ENCODE results near the gene PTGR2.
"Not testable (repeated sequence)": the region's sequence is repeated elsewhere in the genome, so short reads cannot be mapped to it uniquely, and the experiment has no call there.

Gene PTGR2

GRCh38 chr14:73833530-73834260 lies 17.9 kb upstream of the PTGR2 start:
- Histone ChIP-seq H3K4me1 (ENCODE audit: insufficient read depth, low read length, severe bottlenecking) (no peaks in the 10 kb centered on the region), H3K27me3 (ENCODE audit: insufficient read depth, low read length) (no peaks in the 10 kb centered on the region), H3K79me2 (ENCODE audit: insufficient read depth, low read length) (no peaks in the 10 kb centered on the region), H3K4me3 (ENCODE audit: low read depth, low read length, poor library complexity, severe bottlenecking) (no peak overlapping the region), H2AFZ (ENCODE audit: low read length) (no peak overlapping the region), H3F3A (ENCODE audit: insufficient read depth, low read length) (no peaks in the 10 kb centered on the region), H4K20me1 (ENCODE audit: insufficient read depth, low read length) (no peaks in the 10 kb centered on the region), H3K36me3 (ENCODE audit: insufficient read depth, low read length) (no peaks in the 10 kb centered on the region), H3K9me2 (ENCODE audit: low read depth, low read length) (no peaks in the 10 kb centered on the region), H3K27ac (ENCODE audit: low read depth, low read length, poor library complexity, severe bottlenecking) (no peak overlapping the region), H3K9ac (ENCODE audit: low read length) (no peak overlapping the region), H3K9me3 (ENCODE audit: low read length) (no peaks in the 10 kb centered on the region), H3K4me2 (ENCODE audit: low read length) (no peak overlapping the region)
- TF ChIP-seq, protein P1, sequence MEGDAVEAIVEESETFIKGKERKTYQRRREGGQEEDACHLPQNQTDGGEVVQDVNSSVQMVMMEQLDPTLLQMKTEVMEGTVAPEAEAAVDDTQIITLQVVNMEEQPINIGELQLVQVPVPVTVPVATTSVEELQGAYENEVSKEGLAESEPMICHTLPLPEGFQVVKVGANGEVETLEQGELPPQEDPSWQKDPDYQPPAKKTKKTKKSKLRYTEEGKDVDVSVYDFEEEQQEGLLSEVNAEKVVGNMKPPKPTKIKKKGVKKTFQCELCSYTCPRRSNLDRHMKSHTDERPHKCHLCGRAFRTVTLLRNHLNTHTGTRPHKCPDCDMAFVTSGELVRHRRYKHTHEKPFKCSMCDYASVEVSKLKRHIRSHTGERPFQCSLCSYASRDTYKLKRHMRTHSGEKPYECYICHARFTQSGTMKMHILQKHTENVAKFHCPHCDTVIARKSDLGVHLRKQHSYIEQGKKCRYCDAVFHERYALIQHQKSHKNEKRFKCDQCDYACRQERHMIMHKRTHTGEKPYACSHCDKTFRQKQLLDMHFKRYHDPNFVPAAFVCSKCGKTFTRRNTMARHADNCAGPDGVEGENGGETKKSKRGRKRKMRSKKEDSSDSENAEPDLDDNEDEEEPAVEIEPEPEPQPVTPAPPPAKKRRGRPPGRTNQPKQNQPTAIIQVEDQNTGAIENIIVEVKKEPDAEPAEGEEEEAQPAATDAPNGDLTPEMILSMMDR (IDR thresholded peaks at IDR 0.05; ENCODE audit: low read length): no peak
- TF ChIP-seq EZH2 (IDR thresholded peaks at IDR 0.05; ENCODE audit: borderline replicate concordance, low read length): no peak

DNA sequence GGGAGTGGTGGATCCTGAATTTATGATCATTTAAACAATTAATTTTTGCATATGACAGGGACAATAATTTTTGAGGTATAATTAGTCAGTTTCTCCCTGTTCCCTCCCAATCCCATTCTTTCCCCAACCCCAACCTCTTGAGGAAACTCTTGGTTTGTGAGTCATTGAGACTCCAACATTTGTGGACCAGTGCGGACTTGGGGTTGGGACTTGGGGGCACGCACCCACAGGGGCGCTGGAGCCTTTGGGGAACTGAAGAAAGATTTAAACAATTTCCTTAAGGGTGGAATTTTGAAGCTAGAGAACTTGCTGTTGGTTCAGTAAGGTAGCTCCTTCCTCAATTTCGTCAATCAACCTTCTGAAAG lies 17.4 kb upstream of the PTGR2 start:
- H3K4me1 ChIP-seq (ENCODE audit: insufficient read depth, low read length, severe bottlenecking): no peaks in the 10 kb centered on the region
- H3F3A ChIP-seq (ENCODE audit: insufficient read depth, low read length): no peaks in the 10 kb centered on the region
- H3K4me3 ChIP-seq (ENCODE audit: low read depth, low read length, poor library complexity, severe bottlenecking): no peak overlapping the region
- no peak overlapping the region for H3K27ac ChIP-seq (ENCODE audit: low read depth, low read length, poor library complexity, severe bottlenecking)
- H3K36me3 ChIP-seq (ENCODE audit: insufficient read depth, low read length): no peaks in the 10 kb centered on the region
- no peak for TF ChIP-seq EZH2 (IDR thresholded peaks at IDR 0.05; ENCODE audit: borderline replicate concordance, low read length)
- TF ChIP-seq, protein P1 (IDR thresholded peaks at IDR 0.05; ENCODE audit: low read length): no peak
- no peak overlapping the region for H3K9ac ChIP-seq (ENCODE audit: low read length)
- no peak overlapping the region for H2AFZ ChIP-seq (ENCODE audit: low read length)
- no peaks in the 10 kb centered on the region for H3K9me2 ChIP-seq (ENCODE audit: low read depth, low read length)
- H3K27me3 ChIP-seq (ENCODE audit: insufficient read depth, low read length): no peaks in the 10 kb centered on the region
- H3K79me2 ChIP-seq (ENCODE audit: insufficient read depth, low read length): no peaks in the 10 kb centered on the region
- no peak overlapping the region for H3K4me2 ChIP-seq (ENCODE audit: low read length)
- H3K9me3 ChIP-seq (ENCODE audit: low read length): no peaks in the 10 kb centered on the region
- no peaks in the 10 kb centered on the region for H4K20me1 ChIP-seq (ENCODE audit: insufficient read depth, low read length)

DNA sequence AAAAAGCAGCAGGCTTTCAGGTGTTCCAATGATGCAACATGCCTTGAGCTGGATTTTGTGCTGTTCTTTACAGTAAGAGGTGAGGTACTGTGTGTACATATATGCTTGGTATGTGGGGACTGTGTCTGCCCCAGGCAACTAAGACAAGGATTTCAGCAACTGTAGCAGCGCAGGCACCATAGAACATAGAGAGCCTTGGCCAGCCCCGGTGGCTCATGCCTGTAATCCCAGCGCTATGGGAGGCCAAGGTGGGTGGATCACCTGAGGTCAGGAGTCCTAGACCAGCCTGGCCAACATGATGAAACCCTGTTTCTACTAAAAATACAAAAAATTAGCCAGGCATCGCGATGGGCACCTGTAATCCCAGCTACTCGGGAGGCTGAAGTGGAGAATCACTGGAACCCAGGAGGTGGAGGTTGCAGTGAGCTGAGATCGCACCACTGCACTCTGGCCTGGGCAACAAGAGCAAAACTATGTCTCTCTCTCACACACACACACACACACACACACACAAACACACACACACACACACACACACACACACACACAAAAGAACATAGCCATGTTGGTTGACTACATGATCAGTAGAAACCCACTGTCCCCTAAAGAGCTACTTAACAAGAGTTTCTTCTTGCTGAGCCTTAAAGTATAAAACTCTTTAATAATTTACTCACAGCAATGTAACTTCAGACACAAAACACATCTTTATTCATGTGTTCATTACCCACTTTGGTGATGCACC lies 13.2 kb upstream of the PTGR2 start:
- not testable (repeated sequence) for H3K9me3 ChIP-seq (ENCODE audit: low read length); H2AFZ ChIP-seq (ENCODE audit: low read length); H3K4me1 ChIP-seq (ENCODE audit: insufficient read depth, low read length, severe bottlenecking); H4K20me1 ChIP-seq (ENCODE audit: insufficient read depth, low read length); H3K27ac ChIP-seq (ENCODE audit: low read depth, low read length, poor library complexity, severe bottlenecking); H3K36me3 ChIP-seq (ENCODE audit: insufficient read depth, low read length); H3F3A ChIP-seq (ENCODE audit: insufficient read depth, low read length); H3K9ac ChIP-seq (ENCODE audit: low read length); H3K9me2 ChIP-seq (ENCODE audit: low read depth, low read length); H3K4me2 ChIP-seq (ENCODE audit: low read length); H3K79me2 ChIP-seq (ENCODE audit: insufficient read depth, low read length); H3K27me3 ChIP-seq (ENCODE audit: insufficient read depth, low read length); H3K4me3 ChIP-seq (ENCODE audit: low read depth, low read length, poor library complexity, severe bottlenecking)

Measured in OCI-LY1 (cell line).